Left ventricle myocardium inferior (tissue), 1 donor: Measurements from ENCODE around the gene A2M. TPM values are rescaled to one million over a fixed set of nuclear protein-coding genes. Genes with fewer than 3 reads are reported as not detected.
"Not testable (repeated sequence)": the region's sequence is repeated elsewhere in the genome, so short reads cannot be mapped to it uniquely, and the experiment has no call there.

ENCODE experiments used
- DNase-seq: peaks from one replicate; pipeline ENCODE4 v3.0.0-alpha.2; 2020
- H3K27ac ChIP-seq: fragments of 200-600 bp; replicated peaks from 2 replicates; pipeline ENCODE4 v1.8.0; 2021
- H3K27me3 ChIP-seq: fragments of 200-600 bp; 2 replicates; pipeline ENCODE4 v1.8.0; 2021; ENCODE audit warnings: low read depth
- H3K36me3 ChIP-seq: fragments of 200-600 bp; 2 replicates; pipeline ENCODE4 v1.8.0; 2021
- H3K4me1 ChIP-seq: fragments of 200-600 bp; 2 replicates; pipeline ENCODE4 v1.8.0; 2021
- H3K4me3 ChIP-seq: fragments of 200-600 bp; 2 replicates; pipeline ENCODE4 v1.8.0; 2021; ENCODE audit warnings: mild to moderate bottlenecking, moderate library complexity
- H3K9me3 ChIP-seq: fragments of 200-600 bp; replicated peaks from 2 replicates; pipeline ENCODE4 v1.8.0; 2021
- intact Hi-C: fragments of 100-400 bp; cut with micrococcal nuclease; formaldehyde crosslinking; loops from one replicate; pipeline ENCODE4 v1.11.0; 2022
- total RNA-seq: library from RNA; stranded (reverse); fragmentation: NEBNext Ultra II Directional; extraction: Animal tissue kit (Norgen Biotek cat#: 25700); gene quantifications from one replicate; pipeline ENCODE4 v1.2.1, GENCODE V29; 2021
- TF ChIP-seq, protein P1 (sequence below): fragments of 200-600 bp; IDR thresholded peaks from 2 replicates; pipeline ENCODE4 v1.8.0; 2021; ENCODE audit warnings: antibody characterized with exemption, mild to moderate bottlenecking, borderline replicate concordance
- donor health status: DM: no; HTN: yes; CAD: no; lungs with severe emphysema.

The A2M gene
- total RNA-seq, 1 donor from 2014 or later = 502 TPM

DNA sequence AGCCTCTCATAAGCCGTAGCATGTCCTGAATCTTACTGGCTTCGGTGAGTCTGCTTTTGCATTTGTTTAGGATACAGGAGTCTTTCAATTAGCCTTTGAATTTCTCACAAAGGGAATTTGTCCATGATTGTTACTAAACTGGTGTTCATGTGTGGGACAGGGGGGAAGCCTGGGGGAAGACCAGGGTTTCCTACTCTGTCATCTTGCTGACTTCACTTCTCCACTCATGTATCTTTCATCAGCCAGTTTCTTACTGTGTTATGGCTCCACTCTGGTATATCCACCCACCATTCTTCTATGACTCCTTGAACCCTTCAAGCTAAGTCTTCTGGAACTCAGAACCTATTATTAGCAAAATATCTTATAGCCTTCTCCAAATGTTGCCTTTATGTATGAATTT, 31.7 kb upstream of the A2M start:
- Histone ChIP-seq H3K4me1 (no peaks in the 10 kb centered on the region), H3K27me3 (no peaks in the 10 kb centered on the region), H3K36me3 (no peaks in the 10 kb centered on the region), H3K27ac (no peak overlapping the region), H3K9me3 (peaks cover 31% of the 10 kb centered on the region), H3K4me3 (no peak overlapping the region)
- TF ChIP-seq, protein P1, sequence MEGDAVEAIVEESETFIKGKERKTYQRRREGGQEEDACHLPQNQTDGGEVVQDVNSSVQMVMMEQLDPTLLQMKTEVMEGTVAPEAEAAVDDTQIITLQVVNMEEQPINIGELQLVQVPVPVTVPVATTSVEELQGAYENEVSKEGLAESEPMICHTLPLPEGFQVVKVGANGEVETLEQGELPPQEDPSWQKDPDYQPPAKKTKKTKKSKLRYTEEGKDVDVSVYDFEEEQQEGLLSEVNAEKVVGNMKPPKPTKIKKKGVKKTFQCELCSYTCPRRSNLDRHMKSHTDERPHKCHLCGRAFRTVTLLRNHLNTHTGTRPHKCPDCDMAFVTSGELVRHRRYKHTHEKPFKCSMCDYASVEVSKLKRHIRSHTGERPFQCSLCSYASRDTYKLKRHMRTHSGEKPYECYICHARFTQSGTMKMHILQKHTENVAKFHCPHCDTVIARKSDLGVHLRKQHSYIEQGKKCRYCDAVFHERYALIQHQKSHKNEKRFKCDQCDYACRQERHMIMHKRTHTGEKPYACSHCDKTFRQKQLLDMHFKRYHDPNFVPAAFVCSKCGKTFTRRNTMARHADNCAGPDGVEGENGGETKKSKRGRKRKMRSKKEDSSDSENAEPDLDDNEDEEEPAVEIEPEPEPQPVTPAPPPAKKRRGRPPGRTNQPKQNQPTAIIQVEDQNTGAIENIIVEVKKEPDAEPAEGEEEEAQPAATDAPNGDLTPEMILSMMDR = no peak
- intact Hi-C loops = no loop called here
- no peak for DNase-seq

DNA sequence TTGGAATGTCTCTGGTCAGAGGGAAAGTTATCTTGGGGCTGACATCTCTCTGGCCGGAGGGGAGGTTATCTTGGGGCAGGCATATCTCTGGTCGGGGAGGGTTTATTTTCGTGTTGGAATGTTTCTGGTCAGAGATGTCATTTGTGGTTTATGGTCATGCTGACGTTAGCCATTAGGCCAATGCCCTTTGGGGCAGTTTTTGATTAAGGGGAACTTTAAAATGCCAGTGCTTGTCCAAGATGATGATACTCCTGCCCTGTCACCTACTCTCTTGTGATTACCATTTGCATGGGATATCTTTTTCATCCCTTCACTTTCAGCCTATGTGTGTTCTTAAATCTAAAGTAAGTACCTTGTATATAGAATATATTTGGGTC, 29.0 kb upstream of the A2M start:
- no peak for DNase-seq
- TF ChIP-seq, protein P1 = no peak
- H3K36me3 ChIP-seq = no peaks in the 10 kb centered on the region
- no peak overlapping the region for H3K27ac ChIP-seq
- H3K9me3 ChIP-seq = peaks cover 31% of the 10 kb centered on the region
- intact Hi-C loops = no loop called here
- H3K27me3 ChIP-seq = no peaks in the 10 kb centered on the region
- H3K4me1 ChIP-seq = no peaks in the 10 kb centered on the region
- H3K4me3 ChIP-seq = no peak overlapping the region

DNA sequence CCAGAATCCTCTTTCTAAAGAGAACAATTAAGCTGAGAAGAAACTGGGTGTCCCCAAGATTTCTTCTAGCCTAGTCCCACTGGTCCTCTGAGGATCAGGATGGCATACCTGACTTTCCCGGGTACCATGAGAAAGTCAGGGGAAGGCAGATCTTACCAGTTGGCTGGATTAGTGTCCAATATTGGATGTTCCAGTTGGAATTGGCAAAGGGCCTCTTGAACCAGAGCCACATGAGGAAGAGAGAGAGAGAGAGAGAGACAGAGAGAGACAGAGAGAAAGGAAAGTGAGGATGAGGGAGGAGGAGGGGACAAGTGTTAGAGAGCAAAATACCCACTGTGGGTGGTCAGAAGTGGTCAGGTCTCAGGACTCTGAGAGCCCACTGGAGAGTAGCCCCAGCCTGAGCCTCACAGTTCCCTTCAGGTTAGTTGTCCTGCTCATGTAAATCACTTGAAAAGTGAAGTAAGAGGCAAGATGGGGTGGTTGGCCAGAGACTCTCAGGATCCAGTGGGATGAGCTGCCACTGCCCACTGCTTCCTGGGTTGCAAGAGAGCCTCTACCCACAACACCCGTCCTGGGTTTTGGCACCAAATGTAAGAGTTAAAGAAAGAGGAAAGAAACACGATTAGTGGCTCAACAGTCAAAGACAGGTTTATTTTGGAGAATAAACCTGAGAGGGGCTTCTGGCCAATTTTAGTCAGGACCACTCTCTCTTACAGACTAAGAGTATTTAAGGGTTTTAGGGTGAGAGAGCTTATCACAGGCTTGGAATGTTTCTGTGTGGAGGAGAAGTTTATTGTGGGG, 28.4 kb upstream of the A2M start:
- H3K36me3 ChIP-seq = no peaks in the 10 kb centered on the region
- H3K27ac ChIP-seq = no peak overlapping the region
- intact Hi-C loops = no loop called here
- H3K4me3 ChIP-seq = no peak overlapping the region
- no peaks in the 10 kb centered on the region for H3K27me3 ChIP-seq
- TF ChIP-seq, protein P1 = no peak
- no peaks in the 10 kb centered on the region for H3K4me1 ChIP-seq
- H3K9me3 ChIP-seq = peaks cover 31% of the 10 kb centered on the region
- no peak for DNase-seq

DNA sequence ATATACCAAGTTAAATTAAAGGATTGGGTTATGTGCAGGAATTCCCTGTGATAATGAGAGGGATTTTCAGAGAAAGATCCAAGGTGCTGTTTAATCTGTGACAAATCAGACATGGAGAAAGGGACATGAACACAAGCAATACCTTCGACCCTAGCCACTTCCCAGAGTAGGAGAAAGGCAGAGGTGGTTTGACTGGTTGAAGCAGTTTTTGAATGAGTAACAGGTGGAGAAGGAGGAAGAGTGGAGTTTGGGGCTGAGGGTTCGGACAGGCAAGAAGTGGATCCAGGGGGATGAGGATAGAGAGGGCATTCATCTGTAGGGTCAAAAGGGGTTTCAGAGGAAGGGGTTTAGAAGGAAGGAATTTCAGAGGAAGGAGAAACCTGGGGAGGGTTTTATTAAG, 27.4 kb upstream of the A2M start:
- intact Hi-C loops = no loop called here
- no peaks in the 10 kb centered on the region for H3K27me3 ChIP-seq
- TF ChIP-seq, protein P1 = no peak
- H3K9me3 ChIP-seq = peaks cover 31% of the 10 kb centered on the region
- no peak overlapping the region for H3K4me3 ChIP-seq
- H3K36me3 ChIP-seq = no peaks in the 10 kb centered on the region
- no peaks in the 10 kb centered on the region for H3K4me1 ChIP-seq
- no peak overlapping the region for H3K27ac ChIP-seq
- no peak for DNase-seq

DNA sequence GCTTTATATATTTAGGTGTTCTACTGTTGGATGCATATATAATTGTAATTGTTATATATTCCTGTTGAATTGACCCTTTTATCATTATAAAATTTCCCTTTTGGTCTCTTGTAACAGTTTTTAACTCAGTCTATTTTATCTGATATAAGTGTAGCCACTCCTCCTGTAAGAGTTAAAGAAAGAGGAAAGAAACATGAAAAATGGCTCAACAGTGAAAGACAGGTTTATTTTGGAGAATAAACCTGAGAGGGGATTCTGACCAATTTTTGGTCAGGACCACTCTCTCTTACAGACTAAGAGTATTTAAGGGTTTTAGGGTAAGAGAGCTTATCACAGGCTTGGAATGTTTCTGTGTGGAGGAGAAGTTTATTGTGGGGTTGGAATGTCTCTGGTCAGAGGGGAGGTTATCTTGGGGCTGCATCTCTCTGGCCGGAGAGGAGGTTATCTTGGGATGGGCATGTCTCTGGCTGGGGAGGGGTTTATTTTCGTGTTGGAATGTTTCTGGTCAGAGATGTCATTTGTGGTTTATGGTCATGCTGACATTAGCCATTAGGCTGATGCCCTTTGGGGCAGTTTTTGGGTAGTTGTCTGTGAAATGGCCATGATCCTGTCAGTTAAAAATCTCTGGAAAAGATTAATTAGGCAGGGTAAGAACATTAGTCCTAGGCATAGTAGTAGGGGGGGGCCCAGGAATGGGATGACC, 24.0 kb upstream of the A2M start:
- H3K27me3 ChIP-seq, H3K4me1 ChIP-seq, H3K36me3 ChIP-seq, H3K4me3 ChIP-seq, DNase-seq, intact Hi-C loops, H3K27ac ChIP-seq: not testable (repeated sequence)
- peaks cover 13% of the 10 kb centered on the region for H3K9me3 ChIP-seq

DNA sequence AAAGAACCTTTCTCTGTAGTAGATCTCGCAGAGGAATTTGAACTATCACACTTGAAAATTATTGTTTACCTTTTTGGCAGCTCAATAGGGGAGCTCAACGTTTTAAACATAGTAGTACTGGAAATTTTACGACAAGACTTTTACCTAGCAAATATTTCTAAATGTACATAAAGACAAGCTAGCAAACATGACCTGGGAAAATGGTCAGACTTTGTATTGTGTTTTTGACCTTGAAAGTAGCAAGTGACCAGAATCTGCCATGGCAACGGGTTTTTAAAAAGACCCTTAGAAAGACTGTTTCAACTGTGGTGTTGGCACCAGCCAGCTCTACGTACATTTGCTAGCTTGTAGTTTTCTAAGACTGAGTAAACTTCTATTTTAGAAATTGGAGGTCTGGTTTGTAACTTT, 20.2 kb upstream of the A2M start:
- DNase-seq = no peak
- intact Hi-C loops = no loop called here
- no peak overlapping the region for H3K4me3 ChIP-seq
- H3K4me1 ChIP-seq = no peaks in the 10 kb centered on the region
- TF ChIP-seq, protein P1 = no peak
- H3K27ac ChIP-seq = no peak overlapping the region
- no peaks in the 10 kb centered on the region for H3K9me3 ChIP-seq
- no peaks in the 10 kb centered on the region for H3K27me3 ChIP-seq
- no peaks in the 10 kb centered on the region for H3K36me3 ChIP-seq
